HFF-Myc (cell line): ENCODE measurements around the gene TEX51.

Experiments used
- DNase-seq: peaks from one replicate; pipeline ENCODE4 v3.0.0-alpha.2; 2011; ENCODE audit warnings: low read depth; ENCODE audit errors: extremely low read depth
- H3K4me3 ChIP-seq: replicated peaks from 2 replicates; pipeline ENCODE4 v1.5.1; 2011; ENCODE audit warnings: low read depth, mild to moderate bottlenecking, control low read depth, low read length
- TF ChIP-seq, protein P1 (sequence below): IDR thresholded peaks from 2 replicates; pipeline ENCODE4 v1.5.1; 2012; ENCODE audit warnings: mild to moderate bottlenecking, low read depth, low read length, control low read depth; ENCODE audit errors: missing control alignments

TEX51 gene

GRCh38 chr2:126855606-126856005 is 43.1 kb upstream of the TEX51 start:
- TF ChIP-seq, protein P1, sequence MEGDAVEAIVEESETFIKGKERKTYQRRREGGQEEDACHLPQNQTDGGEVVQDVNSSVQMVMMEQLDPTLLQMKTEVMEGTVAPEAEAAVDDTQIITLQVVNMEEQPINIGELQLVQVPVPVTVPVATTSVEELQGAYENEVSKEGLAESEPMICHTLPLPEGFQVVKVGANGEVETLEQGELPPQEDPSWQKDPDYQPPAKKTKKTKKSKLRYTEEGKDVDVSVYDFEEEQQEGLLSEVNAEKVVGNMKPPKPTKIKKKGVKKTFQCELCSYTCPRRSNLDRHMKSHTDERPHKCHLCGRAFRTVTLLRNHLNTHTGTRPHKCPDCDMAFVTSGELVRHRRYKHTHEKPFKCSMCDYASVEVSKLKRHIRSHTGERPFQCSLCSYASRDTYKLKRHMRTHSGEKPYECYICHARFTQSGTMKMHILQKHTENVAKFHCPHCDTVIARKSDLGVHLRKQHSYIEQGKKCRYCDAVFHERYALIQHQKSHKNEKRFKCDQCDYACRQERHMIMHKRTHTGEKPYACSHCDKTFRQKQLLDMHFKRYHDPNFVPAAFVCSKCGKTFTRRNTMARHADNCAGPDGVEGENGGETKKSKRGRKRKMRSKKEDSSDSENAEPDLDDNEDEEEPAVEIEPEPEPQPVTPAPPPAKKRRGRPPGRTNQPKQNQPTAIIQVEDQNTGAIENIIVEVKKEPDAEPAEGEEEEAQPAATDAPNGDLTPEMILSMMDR, result no peak
- no peak overlapping the region for H3K4me3 ChIP-seq
- no peak for DNase-seq

GRCh38 chr2:126856403-126856802 is 42.3 kb upstream of the TEX51 start:
- DNase-seq, result no peak
- no peak overlapping the region for H3K4me3 ChIP-seq
- TF ChIP-seq, protein P1, result no peak

DNA sequence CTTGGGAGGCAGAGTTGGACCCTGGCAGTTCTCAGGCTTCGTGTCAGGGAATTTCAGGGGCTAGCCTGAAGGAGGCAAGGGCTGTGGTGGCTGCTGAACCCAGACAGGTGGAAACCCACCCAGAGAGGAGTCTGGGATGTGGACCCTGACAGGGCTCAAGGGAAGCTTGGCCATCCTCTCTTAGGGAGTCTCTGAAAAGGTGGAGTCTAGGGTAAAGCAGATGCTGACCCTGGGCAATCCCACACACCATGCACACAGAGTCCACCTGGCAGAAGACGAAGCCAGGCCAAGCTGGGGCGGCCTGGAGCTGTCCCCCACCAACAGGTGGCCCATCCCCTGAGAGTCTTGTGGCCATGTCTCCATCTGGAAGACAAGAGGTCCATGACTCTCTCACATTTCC is 41.2 kb upstream of the TEX51 start:
- DNase-seq, result no peak
- H3K4me3 ChIP-seq, result no peak overlapping the region
- TF ChIP-seq, protein P1, result no peak

- no peak overlapping the region for H3K4me3 ChIP-seq
- DNase-seq, result no peak
- TF ChIP-seq, protein P1, result no peak
Observed at GRCh38 chr2:126858013-126858412, 40.7 kb upstream of the TEX51 start.

DNA sequence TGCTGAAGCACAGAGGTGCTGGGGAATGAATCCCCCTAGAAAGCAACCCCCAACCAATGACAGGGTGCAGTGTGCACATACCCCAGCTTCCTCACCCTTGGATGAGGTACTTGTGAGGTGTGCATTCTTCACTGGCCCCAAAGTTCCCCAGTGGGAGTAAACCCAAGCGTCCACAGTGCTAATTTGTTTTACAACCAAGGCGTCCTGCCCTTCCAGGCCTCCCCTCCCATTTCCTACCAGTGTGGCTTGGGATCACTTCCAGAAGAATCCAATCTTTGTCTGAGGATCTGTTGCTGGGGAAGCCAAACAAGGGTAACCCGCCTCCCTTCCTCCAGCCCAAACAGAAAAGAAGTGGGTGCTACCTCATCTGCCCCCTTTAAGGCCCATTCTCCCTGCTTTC is 40.3 kb upstream of the TEX51 start:
- TF ChIP-seq, protein P1, result no peak
- no peak overlapping the region for H3K4me3 ChIP-seq
- no peak for DNase-seq

- no peak for DNase-seq
- H3K4me3 ChIP-seq, result no peak overlapping the region
- TF ChIP-seq, protein P1, result no peak
Observed at GRCh38 chr2:126858991-126859390, 39.7 kb upstream of the TEX51 start.

DNA sequence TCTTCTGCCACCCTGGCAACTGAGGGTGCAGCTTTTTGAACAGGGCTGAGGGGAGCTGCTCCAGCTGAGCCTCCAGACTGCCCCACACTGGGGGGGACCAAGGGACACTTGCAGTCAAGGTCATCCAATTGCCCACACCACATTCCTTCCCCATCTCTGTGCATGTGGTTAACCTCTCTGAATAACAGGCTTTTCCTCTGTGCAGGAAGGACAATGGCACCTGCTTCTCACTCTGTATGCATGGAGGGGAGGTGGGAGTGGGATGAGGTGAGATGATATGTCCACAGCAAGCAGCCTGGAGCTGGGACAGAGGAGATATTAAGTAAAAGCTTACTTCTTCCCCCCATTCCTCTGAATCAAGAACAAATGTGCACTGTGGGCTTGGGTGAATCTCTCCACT is 39.1 kb upstream of the TEX51 start:
- no peak for DNase-seq
- H3K4me3 ChIP-seq, result no peak overlapping the region
- TF ChIP-seq, protein P1, result no peak
